ENCODE data around the gene IGF2.

IGF2 gene

DNA sequence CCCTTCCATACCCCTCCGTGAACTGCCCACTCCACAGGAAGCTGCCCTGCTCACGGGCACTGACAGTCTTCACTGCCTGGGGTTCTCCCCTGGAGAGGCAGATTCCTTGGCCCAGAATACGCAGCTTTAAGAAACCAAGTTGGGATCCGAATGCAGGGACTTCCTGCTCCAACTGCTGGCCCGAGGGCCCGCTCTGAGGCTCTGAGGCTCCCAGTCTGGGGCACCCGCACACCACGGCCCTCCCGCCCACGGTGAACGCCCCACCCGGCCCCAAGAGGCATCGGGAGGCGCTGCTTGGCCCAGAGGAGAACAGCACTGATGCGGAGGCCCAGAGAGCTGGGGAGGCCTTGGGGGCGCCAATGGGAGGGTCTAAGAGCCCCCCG, 42.3 kb downstream of the IGF2 start:
- no peak overlapping the region for H3K4me3 ChIP-seq (ENCODE audit: low read depth, low read length)
- DNase-seq (ENCODE audit: low read depth) = no peak

DNA sequence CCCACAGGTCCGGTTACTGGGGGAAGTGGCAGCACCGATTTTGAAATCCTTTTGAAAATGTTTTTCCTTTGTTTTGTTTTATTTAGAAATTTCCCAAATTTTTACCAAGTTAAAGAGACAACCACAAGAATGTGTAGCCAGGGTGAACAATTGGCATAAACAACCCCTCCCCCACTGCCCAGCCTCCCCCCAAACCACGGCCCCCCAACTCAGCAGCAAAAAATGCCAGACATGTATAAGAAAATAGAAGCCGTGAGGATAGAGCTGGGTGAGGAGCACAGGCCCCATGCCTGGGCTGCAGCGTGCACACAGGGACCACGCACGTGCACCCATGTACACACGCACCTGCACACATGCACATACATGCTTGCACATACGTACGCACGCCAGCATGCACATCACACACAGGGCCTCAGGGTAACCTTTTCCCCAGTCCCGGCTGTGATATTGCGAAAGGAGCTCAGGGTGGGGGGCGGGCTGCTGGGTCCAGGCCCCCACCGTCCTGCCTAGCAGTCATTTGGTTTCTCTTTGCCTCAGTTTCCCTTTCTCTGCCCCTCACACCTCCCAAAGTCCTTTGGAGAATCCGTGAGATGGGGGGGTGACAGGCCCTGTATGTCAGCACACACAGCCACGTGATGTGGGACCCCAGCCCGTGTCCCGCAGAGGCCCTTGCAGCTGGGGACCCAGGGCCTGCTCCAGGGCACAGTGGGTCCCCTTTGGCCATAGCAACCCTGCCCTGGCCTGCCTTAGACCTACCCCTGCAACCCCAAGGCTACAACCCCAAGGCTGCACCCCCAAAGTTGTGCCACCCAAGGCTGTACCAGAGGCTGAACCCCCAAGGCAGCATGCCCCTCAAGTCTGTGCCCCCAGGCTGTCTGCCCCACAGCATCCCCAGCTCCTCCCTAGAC, 42.9 kb downstream of the IGF2 start:
- DNase-seq (ENCODE audit: low read depth) = no peak
- H3K4me3 ChIP-seq (ENCODE audit: low read depth, low read length) = no peak overlapping the region

DNA sequence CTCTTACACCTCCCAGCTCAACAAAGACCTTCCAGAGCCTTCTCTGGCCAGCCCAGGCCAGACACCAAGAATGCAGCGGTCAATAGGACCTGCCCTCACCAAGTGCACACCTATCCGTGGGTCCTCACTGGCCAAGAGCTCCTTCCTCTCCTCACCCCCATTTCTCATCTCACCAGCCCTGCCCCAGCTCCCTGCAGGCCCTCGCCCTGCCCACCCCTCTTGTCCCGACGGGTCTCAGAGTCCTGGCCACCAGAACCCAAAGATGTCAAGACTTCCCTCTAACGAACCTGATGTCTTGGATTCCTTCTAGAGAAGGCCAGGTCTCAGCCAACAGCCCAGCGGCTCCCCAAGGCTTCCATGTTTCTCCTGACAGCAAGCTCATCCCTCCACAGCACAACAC, 43.6 kb downstream of the IGF2 start:
- H3K4me3 ChIP-seq (ENCODE audit: low read depth, low read length) = no peak overlapping the region

DNA sequence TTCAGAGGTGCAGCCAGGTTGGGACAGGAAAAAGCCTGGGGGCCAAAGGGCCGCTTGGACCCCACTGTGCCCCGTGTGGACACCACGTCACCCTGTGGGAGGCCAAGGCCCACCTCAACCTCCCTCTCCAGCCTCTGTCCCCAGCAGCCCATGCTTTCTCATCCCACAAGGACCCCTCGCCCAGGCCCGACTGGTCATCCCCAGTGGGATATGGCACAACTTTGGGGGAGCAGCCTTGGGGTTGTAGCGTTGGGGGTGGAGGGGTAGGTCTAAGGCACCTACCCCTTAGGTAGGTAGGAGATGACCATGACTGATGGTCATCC, 44.0 kb downstream of the IGF2 start:
- DNase-seq (ENCODE audit: low read depth) = no peak
- H3K4me3 ChIP-seq (ENCODE audit: low read depth, low read length) = no peak overlapping the region

More for the DNA sequence above, 43.6 kb downstream of the IGF2 start:
- DNase-seq (ENCODE audit: low read depth) = no peak

DNA sequence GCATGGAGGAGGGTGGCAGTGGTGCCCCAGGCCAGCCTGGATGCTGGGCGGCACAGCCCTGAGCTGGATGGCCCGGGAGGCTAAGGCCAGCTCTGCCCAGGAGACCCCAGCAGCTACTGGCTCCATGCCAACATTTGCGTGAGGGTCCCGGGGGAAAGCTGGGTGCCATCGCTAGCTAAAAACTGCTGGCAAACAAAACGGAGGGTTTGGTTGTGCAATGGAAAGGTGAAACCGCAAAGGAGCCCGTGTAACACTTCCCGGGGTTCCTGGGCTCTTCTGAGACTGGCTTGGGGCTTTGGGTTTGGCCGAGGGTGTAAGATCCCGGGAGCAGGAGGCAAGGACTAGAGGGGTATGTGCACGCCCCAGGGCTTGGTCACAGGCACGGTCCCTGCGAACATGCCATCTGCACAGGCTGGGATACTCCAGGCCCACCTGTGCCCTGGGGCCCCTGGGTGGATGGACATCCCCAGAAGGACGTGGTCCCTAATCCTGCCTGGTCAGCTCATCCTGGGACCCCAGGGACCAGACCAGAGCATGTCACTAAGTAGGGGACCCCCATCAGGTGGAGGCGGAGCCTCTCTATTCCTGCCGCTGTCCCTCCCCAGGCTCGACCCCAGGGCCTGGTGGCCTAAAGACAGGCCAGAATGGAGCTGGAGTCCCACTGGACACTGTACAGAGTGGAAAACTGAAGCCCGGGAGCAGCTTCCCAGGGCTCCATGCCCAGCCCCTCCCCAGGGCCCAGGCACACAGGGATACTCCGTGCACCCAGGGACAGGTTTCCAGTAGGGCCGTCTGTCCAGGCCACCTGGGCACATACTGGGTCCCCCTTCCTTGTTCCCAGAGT, 44.6 kb downstream of the IGF2 start:
- no peak for DNase-seq (ENCODE audit: low read depth)
- H3K4me3 ChIP-seq (ENCODE audit: low read depth, low read length) = no peak overlapping the region

DNA sequence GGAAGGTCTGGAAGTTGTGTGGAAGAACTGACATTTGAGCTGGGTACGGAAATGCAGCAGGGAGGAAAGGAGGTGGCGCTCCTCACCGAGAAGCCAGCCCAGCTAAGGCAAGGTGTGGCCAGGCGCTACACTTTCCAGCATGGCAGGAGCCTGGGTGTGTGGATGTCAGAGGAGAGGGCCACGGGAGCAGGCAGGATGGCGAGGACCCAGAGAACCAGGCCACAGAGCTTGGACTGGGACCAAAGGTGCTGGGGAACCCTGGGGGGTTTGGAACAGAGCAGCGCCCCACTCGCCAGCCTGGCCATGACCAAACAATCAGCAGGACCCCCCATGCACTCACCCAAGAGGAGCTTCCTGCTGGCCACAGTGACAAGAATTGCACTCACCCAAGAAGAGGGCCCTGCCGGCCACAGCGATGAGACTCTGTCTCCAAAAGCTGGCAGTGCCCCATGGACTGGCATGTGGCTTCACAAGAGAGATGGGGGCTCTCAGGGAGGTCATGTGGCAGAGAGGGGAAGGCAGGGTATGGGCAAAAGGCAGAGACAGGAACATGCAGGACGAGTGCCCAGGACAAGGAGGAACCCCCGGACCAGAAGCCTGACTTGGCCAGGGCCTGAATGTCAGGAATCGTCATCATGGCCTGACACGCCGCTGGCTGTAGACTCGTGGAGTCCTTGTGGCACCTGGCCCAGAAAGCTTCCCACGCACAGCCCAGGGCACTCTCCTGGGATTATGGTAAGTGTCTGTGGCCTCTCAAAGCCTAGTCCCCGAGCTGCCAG, 45.4 kb downstream of the IGF2 start:
- DNase-seq (ENCODE audit: low read depth) = no peak
- no peak overlapping the region for H3K4me3 ChIP-seq (ENCODE audit: low read depth, low read length)

DNA sequence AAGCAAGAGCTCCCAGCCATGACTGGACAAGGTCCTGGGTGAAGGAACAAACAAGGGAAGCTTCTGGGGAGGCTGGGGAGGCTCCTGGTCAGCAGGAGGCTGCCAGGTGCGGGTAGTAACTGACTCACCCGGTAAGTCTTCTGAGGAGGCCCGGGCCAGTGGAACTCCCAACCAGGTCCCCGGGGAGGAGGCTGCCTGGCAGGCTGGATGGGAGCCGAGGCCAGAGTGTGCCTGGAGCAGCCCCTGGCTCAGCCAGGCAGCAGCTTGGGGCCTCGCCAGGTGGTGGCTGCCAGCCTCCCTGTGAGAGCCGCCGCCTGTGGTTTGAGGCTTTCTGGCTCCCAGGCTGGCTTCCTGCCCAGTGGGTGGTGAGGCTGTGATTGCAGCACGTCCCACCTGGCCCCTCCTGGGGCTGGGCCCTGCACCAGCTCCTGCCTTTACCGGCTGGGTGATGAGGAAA, 46.2 kb downstream of the IGF2 start:
- no peak overlapping the region for H3K4me3 ChIP-seq (ENCODE audit: low read depth, low read length)
- DNase-seq (ENCODE audit: low read depth) = peak; percentile 43

DNA sequence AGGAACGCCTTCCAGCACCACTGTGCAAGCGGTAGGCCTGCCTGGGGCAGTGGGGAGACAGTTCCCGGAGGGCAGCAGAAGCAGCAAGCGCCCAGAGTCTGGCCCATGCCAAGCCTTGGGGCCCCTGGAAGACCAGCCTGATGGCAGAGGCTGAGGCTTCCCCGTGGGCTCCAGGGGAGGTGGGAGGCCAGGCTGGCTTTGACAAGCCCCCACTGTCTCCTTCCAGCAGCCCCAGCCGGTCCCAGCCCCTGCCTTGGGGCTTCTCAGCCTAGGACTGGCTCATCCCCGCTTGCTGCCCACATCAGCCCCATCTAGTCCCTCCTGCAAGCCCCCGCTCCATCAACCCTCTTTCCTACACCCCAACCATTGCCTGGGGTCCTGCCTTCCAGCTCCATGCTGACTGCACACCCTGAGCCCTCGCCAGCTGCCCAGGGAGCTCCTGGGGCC, 46.7 kb downstream of the IGF2 start:
- H3K4me3 ChIP-seq (ENCODE audit: low read depth, low read length) = no peak overlapping the region
- DNase-seq (ENCODE audit: low read depth) = no peak

DNA sequence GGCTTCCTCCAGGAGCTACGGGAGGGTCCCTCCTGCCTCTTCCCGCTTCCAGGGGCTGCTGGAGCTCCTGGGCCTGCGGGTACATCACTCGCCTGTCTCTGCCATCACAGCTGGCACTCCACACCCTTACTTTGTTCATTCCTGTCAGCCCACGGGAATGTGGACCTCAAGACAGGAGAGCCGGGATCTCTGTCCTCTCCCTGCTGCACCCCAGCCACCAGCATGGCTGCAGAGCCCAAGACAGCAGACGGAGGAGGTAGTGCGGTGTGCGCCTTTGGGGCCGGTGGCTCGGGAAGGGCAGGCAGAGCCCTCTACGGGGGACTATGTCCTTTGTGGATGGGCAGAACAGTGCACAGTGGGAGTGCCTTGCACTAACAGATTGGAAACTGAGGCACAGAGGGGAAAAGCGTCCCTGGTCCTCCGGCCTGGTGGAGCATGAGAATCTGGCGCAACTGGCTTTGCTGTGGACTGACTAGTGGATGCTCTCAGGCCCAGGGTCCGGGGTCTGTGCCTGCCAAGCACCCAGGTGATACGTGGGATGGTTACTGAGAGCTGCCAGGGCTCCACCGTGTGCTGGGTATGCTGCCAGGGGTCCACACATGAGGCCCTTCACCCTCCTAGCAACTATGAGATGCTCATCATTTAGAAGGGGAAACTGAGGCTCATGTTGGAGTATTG, 47.3 kb downstream of the IGF2 start:
- no peak overlapping the region for H3K4me3 ChIP-seq (ENCODE audit: low read depth, low read length)
- DNase-seq (ENCODE audit: low read depth) = no peak

DNA sequence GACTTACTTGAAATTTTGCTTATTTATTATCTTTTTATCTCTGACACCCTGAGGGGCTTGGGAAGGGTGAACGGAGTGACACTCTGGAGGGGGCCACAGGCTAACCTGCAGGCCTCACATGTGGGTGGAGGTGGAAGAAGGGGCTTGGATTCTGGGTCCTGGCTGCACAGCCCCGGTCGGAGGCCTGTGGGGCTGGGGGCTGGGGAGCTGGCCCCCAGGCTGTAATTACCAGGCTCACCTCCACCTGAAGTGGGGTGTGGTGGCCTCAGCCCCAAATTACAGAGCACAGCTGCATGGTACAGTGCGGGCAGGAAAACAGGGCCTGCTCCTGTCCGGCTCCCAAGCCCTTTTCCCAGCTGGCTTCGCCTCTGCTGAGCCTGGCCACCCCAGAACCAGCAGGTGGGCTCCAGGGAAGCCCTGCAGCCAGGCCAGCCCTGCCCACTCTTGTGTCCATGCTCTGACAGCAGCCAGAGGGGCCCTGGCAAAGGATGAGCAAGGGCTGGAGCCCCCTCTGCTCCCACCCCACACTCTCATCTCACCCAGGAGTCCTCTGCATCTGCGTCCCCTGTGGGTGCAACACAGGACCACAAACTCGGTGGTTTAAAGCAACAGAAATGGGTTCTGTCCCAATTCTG, 48.0 kb downstream of the IGF2 start:
- H3K4me3 ChIP-seq (ENCODE audit: low read depth, low read length) = no peak overlapping the region
- DNase-seq (ENCODE audit: low read depth) = no peak

DNA sequence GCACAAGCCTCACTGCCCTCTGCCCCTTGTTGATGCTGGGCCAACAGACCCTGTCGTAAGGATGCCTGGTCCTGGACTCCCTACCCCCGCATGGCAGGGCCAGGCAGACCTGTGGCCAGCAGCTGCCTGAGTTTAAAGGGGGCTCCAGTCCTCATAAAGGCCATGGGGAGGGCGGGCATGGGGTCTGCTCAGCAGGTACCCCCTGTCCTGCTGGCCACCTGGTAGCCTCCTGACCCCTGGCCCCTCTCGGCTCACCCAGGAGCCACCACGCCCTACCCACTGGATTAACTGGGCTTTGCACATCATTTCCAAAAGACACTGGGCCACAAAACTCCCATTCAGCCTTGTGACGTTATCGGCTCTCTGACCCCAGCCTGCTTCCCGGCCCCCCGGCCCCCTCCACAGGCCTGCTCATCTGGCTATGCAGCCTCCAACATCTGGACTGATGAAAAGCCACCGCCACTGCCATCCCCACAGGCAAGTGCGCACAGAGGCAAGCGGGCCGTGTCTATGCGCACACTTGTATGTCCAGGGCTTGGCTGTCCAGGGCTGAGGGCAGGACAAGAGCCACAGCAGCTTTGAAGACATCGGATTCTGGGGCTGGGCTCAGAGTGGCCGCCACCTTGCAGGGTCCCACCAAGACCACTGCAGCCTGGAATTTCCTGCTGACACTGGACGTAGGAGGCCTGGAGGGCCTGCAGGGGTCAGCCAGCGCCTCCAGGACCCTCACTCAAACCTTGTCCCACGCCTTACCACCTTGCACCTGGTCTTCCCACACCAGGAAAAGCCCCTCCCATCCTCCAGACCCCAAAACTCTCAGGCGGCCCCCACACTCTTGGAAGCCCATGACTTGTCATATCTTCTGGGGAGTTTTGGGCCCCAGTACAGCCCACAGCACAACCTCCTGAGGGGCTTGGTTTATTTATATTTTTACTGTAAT, 48.7 kb downstream of the IGF2 start:
- no peak for DNase-seq (ENCODE audit: low read depth)
- no peak overlapping the region for H3K4me3 ChIP-seq (ENCODE audit: low read depth, low read length)

DNA sequence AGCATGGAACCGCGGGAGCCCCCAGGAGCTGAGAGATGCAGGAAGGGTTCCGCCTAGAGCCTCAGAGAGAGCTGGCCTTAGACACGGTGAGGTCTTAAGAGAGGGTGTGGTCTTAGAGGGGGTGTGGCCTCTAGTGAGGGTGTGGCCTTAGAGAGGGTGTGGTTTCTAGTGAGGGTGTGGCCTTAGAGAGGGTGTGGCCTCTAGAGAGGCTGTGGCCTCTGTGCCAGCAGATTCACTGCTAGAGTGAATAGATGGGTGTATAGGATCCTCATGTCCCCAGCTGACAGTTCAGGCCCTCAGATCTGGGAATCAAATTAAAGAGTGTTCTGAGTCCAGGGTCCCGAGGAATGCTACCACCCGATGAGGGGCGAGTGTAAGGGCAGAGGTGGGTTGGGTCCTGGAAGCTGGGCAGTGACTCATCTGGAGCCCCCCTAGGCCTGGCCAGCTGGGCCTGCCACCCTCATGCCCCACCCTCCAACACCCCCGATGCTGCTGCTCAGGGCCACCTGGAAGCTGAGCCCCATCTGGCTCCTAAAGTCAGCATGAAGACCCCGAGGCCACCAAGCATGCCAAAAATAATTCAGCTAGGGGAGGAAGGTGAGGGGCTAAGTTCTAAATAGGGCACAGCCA, 49.5 kb downstream of the IGF2 start:
- no peak overlapping the region for H3K4me3 ChIP-seq (ENCODE audit: low read depth, low read length)
- no peak for DNase-seq (ENCODE audit: low read depth)

DNA sequence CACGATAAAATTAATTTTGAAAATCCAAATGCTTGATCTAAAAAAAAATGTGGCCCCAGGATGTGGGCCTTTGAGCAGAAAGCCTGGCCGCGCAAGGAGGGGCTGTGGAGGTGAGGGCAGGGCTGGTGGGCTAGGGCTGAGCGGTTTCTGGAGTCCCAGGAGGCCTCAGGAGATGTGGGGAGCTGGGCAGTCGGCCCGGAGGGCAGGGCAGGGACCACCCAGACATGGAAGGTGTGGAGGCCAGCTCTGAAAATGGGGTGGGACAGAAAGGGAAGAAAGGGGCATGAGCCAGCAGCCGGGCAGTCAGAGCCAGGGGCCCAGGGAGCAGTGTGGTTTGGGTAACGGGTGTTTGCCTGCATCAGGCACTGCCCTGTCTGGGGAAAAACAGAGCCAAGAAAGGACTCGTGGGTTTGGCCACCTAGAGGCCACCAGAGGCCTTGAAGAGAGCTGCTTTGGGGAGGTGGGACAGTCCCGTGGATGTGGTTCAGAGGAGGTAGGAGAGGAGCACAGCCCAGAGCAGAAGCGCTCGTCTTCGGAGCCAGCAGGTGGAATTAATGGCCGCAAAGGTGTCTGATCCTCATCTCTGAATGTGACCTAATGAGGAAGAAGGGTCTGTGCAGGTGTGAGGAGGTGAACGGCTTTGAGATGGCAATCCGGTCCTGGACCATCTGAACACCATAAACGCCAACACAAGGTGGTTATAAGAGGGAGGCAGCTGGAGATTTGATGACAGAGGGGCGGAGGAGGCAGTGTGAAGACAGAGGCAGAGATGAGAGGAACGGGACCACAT, 50.2 kb downstream of the IGF2 start:
- no peak overlapping the region for H3K4me3 ChIP-seq (ENCODE audit: low read depth, low read length)
- no peak for DNase-seq (ENCODE audit: low read depth)

DNA sequence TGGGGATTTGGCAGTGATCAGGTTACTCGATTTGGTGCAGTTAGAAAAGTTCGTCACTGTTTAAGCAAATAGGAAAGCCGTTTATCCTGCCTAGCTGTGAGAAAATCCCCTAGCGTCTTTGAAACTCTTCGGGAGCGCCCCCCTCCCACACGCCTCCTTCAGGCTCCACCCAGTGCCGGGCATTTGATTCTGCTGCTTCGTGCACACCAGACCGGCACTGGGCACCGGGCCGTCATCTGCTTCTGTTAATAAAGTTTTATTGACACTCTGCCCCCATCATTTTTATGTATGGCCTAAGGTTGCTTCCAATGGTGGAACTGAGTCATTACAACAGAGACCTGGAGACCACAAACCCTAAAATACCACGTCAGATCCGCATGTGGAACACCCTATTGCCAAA, 50.9 kb downstream of the IGF2 start:
- no peak overlapping the region for H3K4me3 ChIP-seq (ENCODE audit: low read depth, low read length)
- no peak for DNase-seq (ENCODE audit: low read depth)

DNA sequence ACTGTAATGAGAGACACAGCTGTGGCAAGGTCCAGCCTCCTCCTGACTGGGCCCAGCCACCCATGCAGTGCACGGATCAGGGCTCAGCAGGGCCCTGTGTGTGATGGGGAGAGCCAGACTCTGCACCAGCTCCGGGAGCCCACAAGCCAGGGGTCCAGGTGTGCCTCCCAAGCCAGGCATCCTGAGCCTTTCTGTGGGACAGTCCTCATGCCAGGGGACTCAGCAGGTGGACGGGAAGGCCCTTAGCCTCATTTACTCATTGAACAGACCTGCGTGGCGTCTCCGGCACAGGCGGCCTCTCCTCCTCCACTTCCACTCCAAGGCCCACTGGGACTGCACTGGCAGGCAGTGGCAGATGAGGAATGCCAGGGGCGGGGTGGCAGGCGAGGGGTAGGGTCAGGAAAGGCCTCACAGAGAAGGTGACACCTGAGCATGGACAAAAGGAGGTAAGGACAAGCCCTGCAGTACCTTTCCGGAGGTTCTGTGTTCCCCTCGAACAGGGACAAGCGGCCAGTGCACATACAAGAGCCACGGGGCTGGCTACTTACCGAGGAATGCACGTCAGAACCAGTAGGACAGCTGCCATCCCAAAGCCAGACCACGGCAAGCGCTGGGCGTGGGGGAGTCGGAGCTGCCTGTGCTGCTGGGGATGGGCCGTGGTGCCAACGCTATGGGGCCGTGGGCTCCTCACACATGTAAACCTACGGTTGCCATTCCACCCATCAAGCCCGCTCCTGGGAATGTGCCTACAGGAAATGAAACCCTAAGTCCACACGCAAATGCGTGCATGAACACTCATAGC, 52.7 kb downstream of the IGF2 start:
- no peak overlapping the region for H3K4me3 ChIP-seq (ENCODE audit: low read depth, low read length)
- DNase-seq (ENCODE audit: low read depth) = no peak

All from skeletal muscle cell (primary cell).